Naive B cell (primary cell): ENCODE data around the gene ST6GALNAC4. TPM values are rescaled to one million over a fixed set of nuclear protein-coding genes. Genes with fewer than 3 reads are reported as not detected.

Experiments used
- ATAC-seq, 2 donors: fragments of 150-1000 bp; cut with Tn5 transposase; 2 replicates each; pipeline ENCODE4 v1.10.0; 2021; ENCODE audit warnings: low read depth in 2 of 2, mild to moderate bottlenecking in 2 of 2, moderate library complexity in 2 of 2
- DNase-seq: peaks from one replicate; pipeline ENCODE4 v3.0.0; 2022
- H3K27ac Mint-ChIP-seq, 6 donors: one replicate each; pipeline ENCODE4 v1.8.0; 2020 to 2022; ENCODE audit warnings: mild to moderate bottlenecking in 6 of 6, mixed read lengths in 6 of 6, moderate library complexity in 5 of 6, inconsistent platforms in 2 of 6
- H3K27me3 Mint-ChIP-seq, 3 donors: one replicate each; pipeline ENCODE4 v1.8.0; 2021 to 2022; ENCODE audit warnings: mixed read lengths in 3 of 3, mild to moderate bottlenecking in 1 of 3
- H3K36me3 Mint-ChIP-seq, 2 donors: one replicate each; pipeline ENCODE4 v1.8.0; 2020 to 2022; ENCODE audit warnings: mixed read lengths in 2 of 2, inconsistent platforms in 1 of 2, mild to moderate bottlenecking in 1 of 2
- H3K4me1 Mint-ChIP-seq, 3 donors: one replicate each; pipeline ENCODE4 v1.8.0; 2020 to 2022; ENCODE audit warnings: mixed read lengths in 3 of 3, inconsistent platforms in 1 of 3, mild to moderate bottlenecking in 1 of 3, moderate library complexity in 1 of 3
- H3K4me3 Mint-ChIP-seq, 8 donors: one replicate each; pipeline ENCODE4 v1.8.0; 2020 to 2022; ENCODE audit warnings: mild to moderate bottlenecking in 8 of 8, mixed read lengths in 8 of 8, moderate library complexity in 8 of 8, inconsistent platforms in 2 of 8
- H3K9me3 Mint-ChIP-seq, 7 donors: one replicate each; pipeline ENCODE4 v1.8.0; 2020 to 2022; ENCODE audit warnings: mixed read lengths in 7 of 7, mild to moderate bottlenecking in 5 of 7, inconsistent platforms in 2 of 7, moderate library complexity in 1 of 7
- polyA plus RNA-seq, 6 donors: library from polyadenylated mRNA; unstranded; fragments of 300-500 nt; fragmentation: Illumina TruSeq; gene quantifications; one replicate each; pipeline ENCODE4 v1.2.3, GENCODE V29; 2021; ENCODE audit warnings: low read depth in 6 of 6

The ST6GALNAC4 gene
- polyA plus RNA-seq, 6 donors from 2014 or later = 19.7 to 36.6 (median 25.0) TPM

GRCh38 chr9:127954831-127955293, 38.0 kb upstream of the ST6GALNAC4 start:
- DNase-seq = no peak
- no peaks in the 10 kb centered on the region for H3K36me3 Mint-ChIP-seq
- ATAC-seq = no peak
- no peak overlapping the region for H3K4me3 Mint-ChIP-seq
- peak overlapping the region in 2 of 6 donors; percentile 56 to 80 for H3K27ac Mint-ChIP-seq
- H3K4me1 Mint-ChIP-seq = peaks cover 34 to 60% (median 47%) of the 10 kb centered on the region in 3 donors
- H3K27me3 Mint-ChIP-seq = no peaks in the 10 kb centered on the region
- H3K9me3 Mint-ChIP-seq = no peaks in the 10 kb centered on the region

GRCh38 chr9:127953768-127954505, 37.1 kb upstream of the ST6GALNAC4 start:
- Mint-ChIP-seq H3K4me1 (peaks cover 27 to 51% (median 38%) of the 10 kb centered on the region in 3 donors), H3K4me3 (no peak overlapping the region), H3K36me3 (no peaks in the 10 kb centered on the region), H3K27ac (peak overlapping the region in 4 of 6 donors; percentile 9 to 65 (median 33)), H3K27me3 (no peaks in the 10 kb centered on the region), H3K9me3 (no peaks in the 10 kb centered on the region)
- ATAC-seq (no peak), DNase-seq (no peak)

DNA sequence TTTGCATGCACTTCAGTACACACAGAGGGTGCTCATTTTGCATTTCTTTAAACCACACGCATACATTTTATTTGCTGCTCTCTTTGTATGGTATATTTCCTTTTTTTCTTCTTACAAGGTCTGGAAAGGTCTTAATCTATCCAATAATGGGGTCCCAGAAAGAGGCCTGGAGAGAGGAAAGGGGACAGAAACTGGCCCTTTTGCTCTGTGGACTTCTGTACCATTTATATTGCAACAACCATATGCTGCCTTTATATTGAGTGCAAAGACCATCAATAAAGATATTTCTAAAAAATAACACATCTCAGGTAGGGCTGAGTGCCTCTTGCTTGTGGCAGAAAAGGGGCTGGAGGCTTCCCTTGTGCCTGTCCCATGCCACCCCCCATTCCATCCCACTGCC, 36.3 kb upstream of the ST6GALNAC4 start:
- Mint-ChIP-seq H3K4me1 (peaks cover 26 to 49% (median 39%) of the 10 kb centered on the region in 3 donors), H3K9me3 (no peaks in the 10 kb centered on the region), H3K27me3 (no peaks in the 10 kb centered on the region), H3K27ac (peak overlapping the region in 1 of 6 donors; percentile 60), H3K4me3 (no peak overlapping the region), H3K36me3 (no peaks in the 10 kb centered on the region)
- DNase-seq (no peak), ATAC-seq (no peak)

- H3K27me3 Mint-ChIP-seq = no peaks in the 10 kb centered on the region
- no peaks in the 10 kb centered on the region for H3K36me3 Mint-ChIP-seq
- H3K4me1 Mint-ChIP-seq = peaks cover 21 to 30% (median 28%) of the 10 kb centered on the region in 3 donors
- no peak overlapping the region for H3K4me3 Mint-ChIP-seq
- no peak for ATAC-seq
- H3K27ac Mint-ChIP-seq = peak overlapping the region in 4 of 6 donors; percentile 69 to 88 (median 79)
- H3K9me3 Mint-ChIP-seq = no peaks in the 10 kb centered on the region
- no peak for DNase-seq
These were observed 33.9 kb upstream of the ST6GALNAC4 start for GRCh38 chr9:127950513-127951289.

- no peaks in the 10 kb centered on the region for H3K36me3 Mint-ChIP-seq
- H3K4me1 Mint-ChIP-seq = peaks cover 15 to 23% (median 22%) of the 10 kb centered on the region in 3 donors
- no peaks in the 10 kb centered on the region for H3K27me3 Mint-ChIP-seq
- no peak overlapping the region for H3K4me3 Mint-ChIP-seq
- no peak for ATAC-seq
- no peak for DNase-seq
- no peaks in the 10 kb centered on the region for H3K9me3 Mint-ChIP-seq
- peak overlapping the region in 5 of 6 donors; percentile 37 to 88 (median 79) for H3K27ac Mint-ChIP-seq
These were observed 33.1 kb upstream of the ST6GALNAC4 start for GRCh38 chr9:127949827-127950512.

- Mint-ChIP-seq H3K9me3 (no peaks in the 10 kb centered on the region), H3K4me1 (peaks cover 21 to 30% (median 29%) of the 10 kb centered on the region in 3 donors), H3K27me3 (no peaks in the 10 kb centered on the region), H3K27ac (peak overlapping the region in 3 of 6 donors; percentile 47 to 69 (median 63)), H3K36me3 (no peaks in the 10 kb centered on the region), H3K4me3 (no peak overlapping the region)
- DNase-seq (no peak), ATAC-seq (no peak)
These were observed 31.2 kb upstream of the ST6GALNAC4 start for GRCh38 chr9:127947841-127948710.

- no peak for DNase-seq
- Mint-ChIP-seq H3K9me3 (no peaks in the 10 kb centered on the region), H3K36me3 (no peaks in the 10 kb centered on the region), H3K4me1 (peaks cover 28 to 36% (median 35%) of the 10 kb centered on the region in 3 donors), H3K4me3 (no peak overlapping the region), H3K27me3 (no peaks in the 10 kb centered on the region), H3K27ac (peak overlapping the region in 2 of 6 donors; percentile 56 to 69)
- ATAC-seq = no peak
These were observed 29.9 kb upstream of the ST6GALNAC4 start for GRCh38 chr9:127946728-127947127.

- Mint-ChIP-seq H3K4me1 (peaks cover 28 to 33% (median 32%) of the 10 kb centered on the region in 3 donors), H3K27ac (peak overlapping the region in 1 of 6 donors; percentile 37)
- no peak for ATAC-seq
These were observed 29.1 kb upstream of the ST6GALNAC4 start for GRCh38 chr9:127945942-127946341.

GRCh38 chr9:127945338-127945737, 28.5 kb upstream of the ST6GALNAC4 start:
- Mint-ChIP-seq H3K4me1 (peaks cover 23 to 32% (median 27%) of the 10 kb centered on the region in 3 donors), H3K4me3 (no peak overlapping the region), H3K9me3 (no peaks in the 10 kb centered on the region), H3K27ac (peak overlapping the region in 3 of 6 donors; percentile 37 to 58 (median 56)), H3K27me3 (no peaks in the 10 kb centered on the region), H3K36me3 (no peaks in the 10 kb centered on the region)
- ATAC-seq = no peak
- no peak for DNase-seq

More at GRCh38 chr9:127945942-127946341, 29.1 kb upstream of the ST6GALNAC4 start:
- no peak for DNase-seq
- H3K36me3 Mint-ChIP-seq = no peaks in the 10 kb centered on the region
- no peaks in the 10 kb centered on the region for H3K27me3 Mint-ChIP-seq
- no peak overlapping the region for H3K4me3 Mint-ChIP-seq
- no peaks in the 10 kb centered on the region for H3K9me3 Mint-ChIP-seq

GRCh38 chr9:127944586-127945218, 27.9 kb upstream of the ST6GALNAC4 start:
- Mint-ChIP-seq H3K27me3 (no peaks in the 10 kb centered on the region), H3K9me3 (no peaks in the 10 kb centered on the region), H3K4me3 (no peak overlapping the region), H3K27ac (peak overlapping the region in 3 of 6 donors; percentile 44 to 59 (median 56)), H3K4me1 (peaks cover 20 to 29% (median 25%) of the 10 kb centered on the region in 3 donors), H3K36me3 (no peaks in the 10 kb centered on the region)
- ATAC-seq (no peak), DNase-seq (no peak)

- Mint-ChIP-seq H3K9me3 (no peaks in the 10 kb centered on the region), H3K27me3 (no peaks in the 10 kb centered on the region), H3K27ac (peak overlapping the region; percentile 34 to 95 (median 90)), H3K4me3 (peak overlapping the region in 3 of 8 donors; percentile 17 to 82 (median 22)), H3K4me1 (peaks cover 19 to 33% (median 23%) of the 10 kb centered on the region in 3 donors), H3K36me3 (no peaks in the 10 kb centered on the region)
- peak; percentile 73 for DNase-seq
- ATAC-seq = peak; percentile 76 to 83
These were observed 26.9 kb upstream of the ST6GALNAC4 start for GRCh38 chr9:127943731-127944144.
